Measurements from ENCODE around the gene PLA2G6.

GRCh38 chr22:38141217-38141973 lies 40.2 kb downstream of the PLA2G6 start:
- 0 out of 2 replicates have a peak, but pooled peaks have one; percentile 19 for TF ChIP-seq CTCF (conservative IDR thresholded peaks at IDR 0.05; ENCODE audit: low read length)
- TF ChIP-seq EZH2phosphoT487 (IDR thresholded peaks at IDR 0.05; ENCODE audit: borderline replicate concordance) = no peak

Measured in Loucy (cell line).